ENCODE results near the gene LY6G6D.

Gene LY6G6D

DNA sequence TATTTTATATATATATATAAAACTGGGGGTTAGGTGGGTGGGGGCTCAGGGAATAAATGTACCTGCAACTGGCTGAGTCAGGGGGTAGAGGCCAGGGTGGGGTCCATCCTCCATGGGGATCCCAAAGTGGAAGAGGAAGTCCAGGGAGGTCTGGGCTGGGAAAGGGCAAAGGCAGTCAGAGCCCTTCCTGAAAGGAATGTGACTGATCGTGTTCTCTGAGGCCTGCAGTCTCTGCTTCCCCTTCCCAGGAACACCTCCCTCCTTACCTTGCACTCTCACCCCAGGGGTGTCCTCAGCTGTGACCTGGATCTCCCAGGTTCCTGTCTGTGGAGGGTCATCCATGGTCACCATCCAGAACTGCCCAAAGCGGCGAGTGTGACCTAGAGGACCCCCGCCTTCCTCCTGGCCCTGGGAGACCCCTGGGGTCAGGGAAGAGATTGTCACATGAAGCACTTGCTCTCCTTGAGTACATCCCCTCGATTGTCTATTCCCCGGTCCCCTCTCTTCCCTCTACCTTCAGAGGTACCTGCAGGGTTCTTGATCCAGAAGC is 52.0 kb downstream of the LY6G6D start:
- DNase-seq = no peak

Measured in NCI-H2227 treated with DMSO at 0.1 percent for 48 hours (cell line).